GM18508 (cell line): ENCODE data around the gene FMC1.
"Not testable (repeated sequence)": the region's sequence is repeated elsewhere in the genome, so short reads cannot be mapped to it uniquely, and the experiment has no call there.

Experiments
- ATAC-seq: cut with Tn5 transposase; IDR thresholded peaks from one replicate; pipeline ENCODE4 v1.9.1; 2021; ENCODE audit warnings: moderate number of reproducible peaks; ENCODE audit not compliant: insufficient read depth, unreplicated experiment

FMC1 gene

DNA sequence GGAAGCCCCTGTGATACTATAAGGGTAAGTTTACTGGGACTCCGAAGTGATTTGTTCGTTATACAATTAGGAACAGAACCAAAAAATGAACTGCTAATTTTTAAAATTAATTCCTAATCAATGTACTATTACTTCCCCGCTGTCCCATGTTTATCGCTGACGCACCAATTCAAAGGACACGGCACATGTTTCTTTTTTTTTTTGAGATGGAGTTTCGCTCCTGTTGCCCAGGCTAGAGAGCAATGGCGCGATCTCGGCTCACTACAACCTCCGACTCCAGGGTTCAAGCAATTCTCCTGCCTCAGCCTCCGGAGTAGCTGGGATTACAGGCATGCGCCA is 1.5 kb upstream of the FMC1 start:
- no peak for ATAC-seq

GRCh38 chr7:139340037-139340807 is 915 bp upstream of the FMC1 start:
- peak; percentile 79 for ATAC-seq

GRCh38 chr7:139340808-139341057 is 404 bp upstream of the FMC1 start:
- ATAC-seq, result no peak

GRCh38 chr7:139341776-139342226 is 664 bp downstream of the FMC1 start:
- peak; percentile 24 for ATAC-seq

DNA sequence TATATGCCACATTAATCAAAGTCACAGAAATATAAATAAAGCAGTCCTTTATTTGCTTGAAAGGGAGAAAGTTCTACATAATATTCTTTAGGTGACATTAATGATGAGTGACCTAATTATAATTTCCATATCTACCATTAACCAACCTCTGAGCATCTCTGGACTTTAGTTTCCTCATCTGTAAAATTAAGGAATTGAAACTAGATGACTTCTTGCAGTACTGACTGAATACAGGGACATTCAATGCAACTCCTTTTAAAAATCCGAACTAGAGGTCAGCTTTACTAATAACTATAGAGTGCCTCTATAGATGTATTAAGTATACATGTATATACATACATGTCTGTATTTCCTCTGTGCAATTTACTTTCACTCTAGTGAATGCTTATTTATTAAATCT is 3.9 kb downstream of the FMC1 start:
- no peak for ATAC-seq

DNA sequence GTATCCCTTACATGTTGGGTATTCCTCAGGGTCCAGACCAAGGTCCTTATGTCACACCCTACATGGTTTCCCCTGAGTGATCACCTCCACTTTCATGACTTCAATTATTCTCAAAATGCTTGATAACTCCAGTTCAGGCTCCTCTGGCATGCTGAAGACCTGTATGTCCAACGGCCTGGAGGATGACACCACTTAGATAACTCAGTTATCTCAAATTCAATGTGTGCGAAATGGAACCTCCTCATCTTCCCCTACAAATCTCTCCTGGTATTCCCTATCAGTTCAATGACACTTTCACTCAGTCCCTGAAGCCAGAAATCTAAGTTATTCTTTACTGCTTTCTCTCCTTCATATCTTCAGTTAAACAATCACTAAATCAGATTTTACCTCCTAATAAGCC is 9.9 kb downstream of the FMC1 start:
- no peak for ATAC-seq

- ATAC-seq, result no peak
These were observed 13.6 kb downstream of the FMC1 start for GRCh38 chr7:139354729-139355128.

GRCh38 chr7:139355320-139355719 is 14.2 kb downstream of the FMC1 start:
- no peak for ATAC-seq

DNA sequence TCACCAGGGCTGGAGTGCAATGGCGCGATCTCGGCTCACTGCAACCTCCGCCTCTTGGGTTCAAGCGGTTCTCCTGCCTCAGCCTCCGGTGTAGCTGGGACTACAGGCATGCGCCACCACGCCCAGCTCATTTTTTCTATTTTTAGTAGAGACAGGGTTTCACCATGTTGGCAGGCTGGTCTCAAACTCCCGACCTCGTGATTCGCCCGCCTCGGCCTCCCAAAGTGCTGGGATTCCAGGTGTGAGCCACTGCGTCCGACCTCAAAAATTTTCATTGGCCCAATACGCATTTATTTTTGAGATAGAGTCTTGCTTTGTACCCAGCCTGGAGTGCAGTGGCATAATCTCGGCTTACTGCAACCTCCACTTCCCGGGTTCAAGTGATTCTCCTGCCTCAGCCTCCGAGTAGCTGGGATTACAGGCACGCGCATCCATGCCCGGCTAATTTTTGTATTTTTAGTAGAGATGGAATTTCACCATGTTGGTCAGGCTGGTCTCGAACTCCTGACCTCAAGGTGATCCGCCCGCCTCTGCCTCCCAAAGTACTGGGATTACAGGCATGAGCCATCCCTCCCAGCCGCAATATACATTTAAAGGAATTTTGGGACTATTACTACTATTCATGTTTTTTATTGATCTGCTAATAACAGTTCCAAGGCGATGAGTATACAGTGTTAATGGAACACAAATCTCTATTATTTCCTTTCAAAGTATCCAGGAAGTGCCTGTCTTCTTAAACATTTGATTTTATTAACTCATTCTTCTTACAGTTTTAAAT is 16.8 kb downstream of the FMC1 start:
- ATAC-seq, result not testable (repeated sequence)

DNA sequence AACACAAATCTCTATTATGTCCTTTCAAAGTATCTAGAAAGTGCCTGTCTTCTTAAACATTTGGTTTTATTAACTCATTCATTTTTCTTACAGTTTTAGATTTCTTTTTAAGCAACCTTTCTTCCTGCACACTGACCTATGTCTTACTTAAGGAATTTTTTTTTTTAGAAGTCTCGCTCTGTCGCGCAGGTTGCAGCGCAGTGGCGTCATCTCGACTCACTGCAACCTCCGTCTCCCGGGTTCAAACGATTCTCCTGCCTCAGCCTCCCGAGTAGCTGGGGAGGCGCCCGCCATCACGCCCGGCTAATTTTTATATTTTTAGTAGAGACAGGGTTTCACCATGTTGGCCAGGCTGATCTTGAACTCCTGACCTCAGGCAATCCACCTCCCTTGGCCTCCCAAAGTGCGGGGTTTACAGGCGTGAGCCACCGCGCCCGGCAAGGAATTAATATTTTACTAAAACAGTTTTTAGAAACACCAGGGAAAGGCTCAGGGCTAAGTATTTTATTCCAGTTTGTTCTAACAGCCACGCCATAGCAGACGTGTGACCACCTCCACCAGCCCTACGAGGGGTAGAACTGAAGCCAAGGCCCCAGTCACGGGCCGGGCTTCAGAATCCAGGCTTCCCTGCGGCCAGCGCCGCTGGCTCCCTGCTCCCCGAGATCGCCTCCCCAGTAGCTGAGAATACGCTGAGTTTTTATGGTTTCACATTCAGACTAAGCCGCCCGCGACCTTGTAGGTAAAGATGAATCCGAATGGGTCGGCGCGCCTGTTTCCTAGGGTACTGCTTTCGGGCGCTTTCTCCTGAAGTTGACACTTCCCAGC is 17.6 kb downstream of the FMC1 start:
- peak; percentile 3 for ATAC-seq

DNA sequence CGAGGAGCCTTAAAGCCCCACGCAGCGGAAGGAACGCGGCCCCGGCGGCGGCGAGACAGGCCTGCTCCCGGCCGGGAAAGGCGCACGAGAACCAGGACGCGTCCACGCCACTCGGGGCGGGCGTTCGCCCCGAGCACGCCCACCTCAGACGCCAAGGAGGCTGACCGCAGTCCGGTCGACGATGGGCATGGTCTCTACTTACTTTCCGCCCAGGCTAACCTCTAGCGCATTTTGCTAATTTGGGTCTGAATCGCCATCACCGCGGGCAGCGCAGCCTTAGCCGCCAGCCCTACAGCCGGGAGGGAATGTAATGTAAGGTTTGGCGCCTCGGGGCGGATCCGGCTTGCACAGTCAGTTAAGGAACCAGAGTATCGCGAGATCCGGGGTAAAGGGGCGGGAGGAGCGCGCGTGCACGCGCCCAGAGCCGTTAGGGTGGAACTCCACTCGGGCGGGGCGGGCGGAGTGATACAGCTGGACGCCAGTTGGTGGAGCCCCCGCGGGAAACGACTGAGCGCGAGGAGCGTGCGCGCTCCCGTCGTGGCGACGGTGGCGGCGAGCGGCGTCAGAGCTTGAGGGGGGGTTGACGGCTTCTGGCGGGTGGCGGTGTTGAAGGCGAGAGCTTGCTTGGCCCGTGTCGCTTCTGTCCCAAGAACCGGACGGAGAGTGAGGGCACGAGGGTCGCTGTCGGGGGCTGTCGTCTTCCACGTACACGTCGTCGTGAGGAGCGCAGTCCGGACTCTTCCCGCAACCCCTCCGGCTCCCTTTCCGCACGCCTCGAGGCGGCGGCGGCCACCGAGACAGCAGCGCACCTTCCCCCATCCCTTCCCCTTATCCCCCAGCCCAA is 18.5 kb downstream of the FMC1 start, which contains the start of gene LUC7L2:
Gene LUC7L2 (plus strand): TSS at position 529 of the 844 bp plus-strand sequence. CDS start 368 bp downstream, outside the sequence.
- peak; percentile 57 for ATAC-seq

GRCh38 chr7:139360210-139360947 is 19.2 kb downstream of the FMC1 start:
- ATAC-seq, result peak; percentile 46

- ATAC-seq, result no peak
These were observed 19.8 kb downstream of the FMC1 start for GRCh38 chr7:139360948-139361307.

GRCh38 chr7:139361523-139361922 is 20.4 kb downstream of the FMC1 start:
- ATAC-seq, result no peak

GRCh38 chr7:139362302-139362701 is 21.2 kb downstream of the FMC1 start:
- ATAC-seq, result no peak

DNA sequence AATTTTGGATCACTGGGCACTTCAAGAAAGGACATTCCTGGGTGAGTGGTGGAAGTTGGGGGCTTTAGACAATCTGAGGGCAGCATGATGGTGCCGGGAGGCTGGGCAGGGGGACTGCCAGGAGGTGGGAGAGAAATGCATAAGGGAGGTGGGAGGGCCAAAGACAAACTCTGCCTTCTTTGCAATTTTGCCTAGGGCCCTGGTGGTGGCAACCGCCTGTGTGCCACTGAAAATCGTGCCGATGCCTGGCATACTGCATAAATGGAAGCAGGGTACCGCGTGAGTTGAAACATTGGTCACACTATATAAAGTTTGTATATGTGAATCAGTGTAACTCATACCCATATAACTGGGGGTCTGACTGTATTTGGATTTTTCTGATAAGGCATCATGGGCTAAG is 21.8 kb downstream of the FMC1 start:
- no peak for ATAC-seq

GRCh38 chr7:139365336-139365735 is 24.2 kb downstream of the FMC1 start:
- no peak for ATAC-seq

- ATAC-seq, result no peak
These were observed 25.3 kb downstream of the FMC1 start for GRCh38 chr7:139366400-139366799.

DNA sequence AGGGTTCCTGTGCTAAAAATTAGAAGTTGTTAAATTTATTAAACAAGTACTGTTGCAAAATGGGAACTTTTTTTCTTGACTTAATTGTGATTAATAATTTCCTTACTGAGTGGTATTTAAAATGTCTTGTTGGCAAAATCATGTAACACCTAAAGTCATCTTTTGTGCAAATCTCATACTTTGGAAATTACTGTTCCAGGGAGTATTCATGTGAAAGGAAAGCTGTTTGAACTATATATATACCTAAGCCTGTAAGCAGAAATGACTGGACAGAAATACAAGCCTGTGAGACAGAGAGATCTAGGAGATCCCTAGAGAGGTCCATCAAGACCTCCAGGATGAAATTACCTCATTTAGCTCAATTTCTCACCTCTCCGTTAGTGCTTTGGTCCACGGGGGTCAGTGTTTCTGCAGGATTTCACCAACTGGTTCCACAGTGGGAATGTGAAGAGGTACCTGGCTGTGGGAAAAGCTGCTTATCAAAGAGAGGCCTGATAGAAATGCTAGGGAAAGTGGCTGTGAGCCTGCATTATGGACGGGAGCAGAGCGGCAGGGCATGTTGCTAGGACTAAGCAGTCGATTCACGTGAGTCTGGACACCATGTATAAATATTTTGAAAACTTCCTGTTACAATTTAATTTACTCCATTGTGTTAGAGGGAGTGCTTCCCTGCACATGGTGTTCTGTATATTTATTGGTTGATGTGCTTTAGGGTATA is 26.5 kb downstream of the FMC1 start:
- ATAC-seq, result no peak
